Right renal pelvis (tissue), 4 donors: ENCODE results near the gene CMIP. TPM values are rescaled to one million over a fixed set of nuclear protein-coding genes. Genes with fewer than 3 reads are reported as not detected.
A peak's percentile ranks its signal among the peaks of the same experiment; 100 is the strongest.
"Not testable (repeated sequence)": the region's sequence is repeated elsewhere in the genome, so short reads cannot be mapped to it uniquely, and the experiment has no call there.

ENCODE experiments used
- DNase-seq, 4 donors: peaks; one replicate each; pipeline ENCODE4 v3.0.0-alpha.2; 2013; ENCODE audit warnings: low read depth in 4 of 4, low spot score in 3 of 4, missing footprints in 1 of 4
- polyA plus RNA-seq, 4 donors: library from polyadenylated mRNA; unstranded; fragments of 120-200 nt; gene quantifications; one replicate each; pipeline ENCODE4 v1.2.1, GENCODE V29; 2013; ENCODE audit not compliant: insufficient read length in 4 of 4

The CMIP gene
- polyA plus RNA-seq, 4 donors, result 40.6 to 46.2 (median 44.5) TPM

GRCh38 chr16:81720973-81721906 lies 276.6 kb downstream of the CMIP start:
- DNase-seq, result no peak

- DNase-seq, result peak; percentile 72 to 75 (median 72)
Measured at GRCh38 chr16:81723098-81723723, 278.6 kb downstream of the CMIP start.

- DNase-seq, result no peak
Measured at GRCh38 chr16:81728435-81728834, 283.8 kb downstream of the CMIP start.

DNA sequence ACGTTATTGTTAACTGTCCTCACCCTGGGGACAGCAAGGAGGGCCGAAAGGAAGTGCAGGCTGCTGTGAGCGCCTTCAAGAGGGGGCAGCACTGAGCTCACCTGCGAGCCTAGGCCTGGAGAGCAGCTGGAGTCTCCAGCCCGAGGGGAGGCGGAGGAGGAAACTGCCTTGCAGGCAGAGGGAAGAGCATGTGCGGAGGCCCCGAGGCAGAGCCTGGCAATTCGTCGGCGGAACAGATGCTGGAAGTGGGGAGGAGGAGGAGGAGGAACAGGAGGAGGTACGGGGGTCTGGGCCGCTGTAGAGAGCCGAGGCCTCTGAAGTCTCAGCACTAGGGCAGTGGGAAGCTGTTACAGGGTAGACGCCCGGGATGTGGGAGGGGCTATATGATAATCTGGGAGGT lies 284.8 kb downstream of the CMIP start:
- DNase-seq, result no peak

DNA sequence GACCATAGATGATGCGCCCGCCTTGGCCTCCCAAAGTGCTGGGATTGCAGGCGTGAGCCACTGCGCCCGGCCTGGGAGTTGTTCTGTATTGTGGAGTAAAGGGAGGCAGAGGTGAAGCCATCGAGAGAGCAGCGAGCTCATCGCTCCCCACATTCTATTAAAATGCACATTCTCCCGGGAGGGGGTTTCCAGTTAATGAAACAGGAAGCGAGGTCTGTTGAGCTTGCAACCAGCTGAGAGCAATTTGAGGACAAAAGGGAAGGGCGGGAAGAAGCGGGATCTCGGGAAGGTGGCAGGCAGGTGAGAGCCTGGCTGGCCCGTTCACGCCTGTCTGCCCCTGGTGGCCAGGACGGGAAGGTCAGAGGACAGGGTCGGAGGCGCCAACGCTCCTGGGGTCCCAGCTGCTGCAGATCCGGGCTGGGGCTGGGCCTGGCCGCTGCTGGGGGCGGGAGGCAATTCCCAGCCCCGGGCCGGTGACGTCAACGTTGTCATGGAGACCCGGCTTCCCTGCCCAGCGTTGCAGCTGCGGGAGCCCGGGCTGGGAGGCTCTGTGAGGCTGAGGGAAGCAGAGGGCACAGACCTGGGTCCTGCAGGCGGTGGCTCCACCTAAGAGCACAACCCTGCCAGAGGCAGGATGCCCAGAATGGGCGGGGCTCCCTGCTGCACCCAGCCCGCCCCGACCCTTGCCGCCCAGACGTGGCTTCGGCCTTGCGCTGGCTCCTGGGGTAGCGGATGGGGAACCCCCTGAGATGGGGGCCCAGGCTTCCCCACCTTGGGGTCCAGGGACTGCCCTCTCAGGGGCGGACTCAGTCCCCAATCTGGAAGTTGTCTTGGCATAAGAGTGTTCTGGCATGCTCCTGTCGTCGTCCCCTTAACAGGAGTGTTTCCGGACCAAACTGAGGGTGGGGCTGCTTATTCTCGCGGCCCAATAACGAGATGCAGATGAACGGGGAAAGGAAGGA lies 285.8 kb downstream of the CMIP start:
- DNase-seq, result peak; percentile 69 to 80 (median 76)

DNA sequence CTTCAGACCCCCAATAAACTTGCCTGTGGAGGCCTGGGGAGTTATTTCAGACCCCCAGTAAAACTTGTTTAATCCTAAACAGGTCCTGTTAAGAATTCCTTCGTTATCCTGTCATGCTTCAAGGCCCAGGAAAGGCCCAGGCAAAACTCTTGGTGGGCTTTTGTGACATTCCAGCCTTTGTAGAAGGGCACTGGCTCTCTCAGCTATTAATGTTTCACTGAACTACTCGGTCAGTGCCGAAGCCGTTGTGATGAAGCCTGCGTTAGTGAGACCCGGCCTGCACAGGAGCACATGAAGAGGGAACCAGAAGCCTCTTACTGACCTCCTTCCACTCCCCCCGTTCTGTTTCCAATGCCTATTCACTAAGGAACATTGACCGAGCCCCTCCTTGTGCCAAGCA lies 287.0 kb downstream of the CMIP start:
- peak in 1 of 4 donors; percentile 34 for DNase-seq

DNA sequence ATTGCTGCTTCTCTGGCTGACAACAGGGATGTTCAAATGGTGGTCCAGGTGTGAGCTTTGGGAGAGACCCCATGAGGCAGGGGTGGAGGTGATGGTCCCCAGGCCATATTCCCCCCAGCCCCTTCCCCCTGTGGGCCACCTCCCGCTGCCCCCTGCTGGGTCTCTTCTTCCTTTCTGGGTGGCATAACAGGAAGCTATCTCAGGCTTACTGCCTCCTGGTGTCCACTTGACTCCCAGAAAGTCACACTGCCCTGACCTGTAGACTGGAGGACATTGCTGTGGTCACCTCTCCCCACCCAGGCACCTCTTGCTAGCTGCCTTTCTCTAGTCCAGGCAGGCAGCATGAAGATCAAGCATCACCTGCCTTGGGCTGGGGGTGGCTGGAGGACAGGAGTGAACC lies 288.1 kb downstream of the CMIP start:
- DNase-seq, result no peak

DNA sequence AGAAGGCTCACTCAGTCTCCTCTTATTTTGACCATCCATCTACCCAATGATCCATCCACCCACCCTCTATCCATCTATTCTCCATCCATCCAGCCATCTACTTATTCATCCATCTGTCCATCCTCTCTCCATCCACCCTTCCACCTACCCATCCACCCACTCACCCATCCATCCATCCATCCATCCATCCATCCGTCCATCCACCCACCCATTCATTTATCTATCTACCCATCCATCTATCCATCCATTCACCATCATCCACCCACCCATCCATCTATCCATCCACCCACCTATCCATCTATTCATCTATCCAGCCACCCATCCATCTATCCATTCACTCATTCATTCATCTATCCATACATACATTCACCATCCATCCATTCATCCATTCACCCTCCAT lies 288.7 kb downstream of the CMIP start:
- DNase-seq, result no peak

DNA sequence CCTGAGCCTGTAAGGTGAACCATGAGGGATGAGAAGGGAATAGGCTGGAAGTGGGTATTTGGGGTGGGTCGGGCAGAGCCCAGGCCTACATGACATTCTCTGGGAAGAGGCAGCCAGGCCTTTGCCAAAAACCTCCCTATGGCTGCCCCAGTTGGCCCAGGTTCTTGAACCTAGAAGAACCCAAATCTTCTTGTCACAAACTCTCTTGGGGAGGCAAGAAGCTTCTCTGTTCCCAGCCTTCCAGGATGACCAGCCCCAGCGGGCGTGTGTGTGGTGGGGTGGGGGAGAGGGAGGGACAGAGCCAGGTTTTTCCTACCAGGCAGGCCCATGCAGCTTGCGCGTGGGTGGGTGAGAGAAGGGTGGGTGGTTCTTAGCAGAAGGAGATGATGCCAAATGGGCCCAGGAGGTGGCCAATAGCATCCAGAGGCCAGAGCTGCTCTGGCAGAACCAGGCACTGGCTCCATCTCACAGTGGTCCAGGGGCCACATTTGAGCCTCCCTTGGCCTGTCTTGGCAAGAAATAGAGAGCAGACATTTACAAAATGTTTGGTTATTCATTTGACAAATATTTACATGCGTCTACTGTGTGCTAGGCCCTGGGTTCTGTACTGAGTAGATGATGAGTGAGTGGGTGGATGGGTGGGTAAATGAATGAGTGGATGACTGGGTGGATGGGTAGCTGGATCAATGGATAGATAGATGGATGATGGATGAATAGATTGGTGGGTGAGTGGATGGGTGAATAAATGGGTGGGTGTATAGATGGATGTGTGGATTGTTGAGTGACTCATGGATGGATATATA lies 290.2 kb downstream of the CMIP start:
- no peak for DNase-seq

- peak; percentile 68 to 76 (median 74) for DNase-seq
Measured at GRCh38 chr16:81737885-81738536, 293.4 kb downstream of the CMIP start.

- DNase-seq, result no peak
Measured at GRCh38 chr16:81738783-81739496, 294.3 kb downstream of the CMIP start.

GRCh38 chr16:81739503-81739902 lies 294.9 kb downstream of the CMIP start:
- DNase-seq, result no peak

- no peak for DNase-seq
Measured at GRCh38 chr16:81740169-81740568, 295.6 kb downstream of the CMIP start.

DNA sequence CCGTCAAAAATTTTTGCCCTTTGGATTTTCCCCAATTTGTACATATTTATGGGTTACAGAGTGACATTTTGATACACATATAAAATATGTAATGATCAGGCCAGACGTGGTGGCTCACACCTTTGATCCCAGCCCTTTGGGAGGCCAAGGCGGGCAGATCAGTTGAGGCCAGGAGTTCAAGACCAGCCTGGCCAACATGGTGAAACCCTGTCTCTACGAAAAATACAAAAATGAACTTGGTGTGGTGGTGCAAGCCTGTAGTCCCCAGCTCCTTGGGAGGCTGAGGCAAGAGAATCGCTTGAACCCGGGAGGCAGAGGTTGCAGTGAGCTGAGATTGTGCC lies 296.8 kb downstream of the CMIP start:
- DNase-seq, result not testable (repeated sequence)

GRCh38 chr16:81744385-81744784 lies 299.8 kb downstream of the CMIP start:
- no peak for DNase-seq

GRCh38 chr16:81744911-81745310 lies 300.3 kb downstream of the CMIP start:
- no peak for DNase-seq

DNA sequence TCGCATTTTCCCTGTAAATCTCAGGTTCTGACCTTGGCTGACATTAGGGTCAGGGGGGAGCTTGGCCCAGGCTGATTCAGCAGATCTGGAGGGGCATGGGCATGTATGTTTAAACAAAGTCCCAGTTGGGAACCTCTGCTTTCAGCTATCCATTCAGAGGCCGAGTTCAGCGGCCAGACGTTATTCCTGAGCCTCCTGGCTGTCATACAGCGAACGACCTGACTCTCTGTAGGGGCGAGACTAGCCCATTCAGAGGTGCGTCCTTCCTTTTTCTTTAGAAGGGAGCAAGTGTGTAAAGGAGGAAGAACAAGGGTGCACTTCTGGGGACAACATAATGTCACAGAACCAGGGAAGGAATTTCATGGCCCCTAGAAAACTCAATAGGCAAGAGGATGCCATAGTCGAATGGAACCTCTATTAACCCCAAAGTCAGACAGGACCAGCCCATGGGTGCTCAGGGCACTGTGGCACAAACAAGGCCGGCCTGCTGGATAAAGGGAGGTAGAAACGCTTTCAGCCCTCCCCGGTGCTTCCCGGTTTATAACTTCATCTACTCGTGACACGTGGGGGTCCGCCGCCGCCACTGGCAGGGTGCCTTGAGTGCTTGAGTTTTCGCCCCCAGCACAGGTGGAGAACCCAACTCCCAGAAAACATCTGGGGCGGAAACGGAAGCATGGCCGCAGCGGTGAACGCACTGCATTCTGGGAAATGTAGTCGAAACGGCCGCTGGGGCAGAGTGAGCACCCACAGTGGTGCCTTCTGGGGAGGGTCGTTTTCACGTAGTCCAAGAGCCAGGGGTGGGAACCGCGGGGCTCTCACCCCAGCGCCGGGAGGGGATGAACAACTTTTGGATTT lies 301.3 kb downstream of the CMIP start:
- DNase-seq, result peak in 2 of 4 donors; percentile 52 to 54

- no peak for DNase-seq
Measured at GRCh38 chr16:81746566-81746965, 302.0 kb downstream of the CMIP start.
